Panc1 (cell line): ENCODE measurements around the gene PPARD. TPM values are rescaled to one million over a fixed set of nuclear protein-coding genes. Genes with fewer than 3 reads are reported as not detected.
A peak's percentile ranks its signal among the peaks of the same experiment; 100 is the strongest.

ENCODE experiments used
- ATAC-seq: fragments of 200-7000 bp; cut with Tn5 transposase; 2 replicates; pipeline ENCODE4 v1.9.1; 2020; ENCODE audit warnings: mild to moderate bottlenecking, moderate library complexity
- BruUV-seq: library from RNA; stranded (reverse); fragments of 400-500 nt; replicated peaks from 2 replicates; lab custom pipeline; 2021; lab: Mats Ljungman, UMichigan
- CTCF ChIA-PET: fragments of 300-600 bp; sonication (Branson Sonifier 250); formaldehyde crosslinking; loops from one replicate; lab custom pipeline; 2022; ENCODE audit warnings: antibody characterized with exemption; lab: Charles Lee
- POLR2A ChIA-PET: fragments of 300-600 bp; sonication (Branson Sonifier 250); formaldehyde crosslinking; loops from one replicate; lab custom pipeline; 2022; ENCODE audit warnings: antibody characterized with exemption; lab: Charles Lee
- DNase-seq: peaks from one replicate; pipeline ENCODE4 v3.0.0-alpha.2; 2010; ENCODE audit warnings: low read depth, low spot score
- H3K27ac ChIP-seq: 2 replicates; pipeline ENCODE4 v1.5.1; 2011; ENCODE audit warnings: mild to moderate bottlenecking, low read length, inconsistent platforms
- H3K27me3 ChIP-seq: fragments of 200-500 bp; sonication (Bioruptor generic); 2 replicates; pipeline ENCODE4 v1.6.0; 2014; ENCODE audit warnings: low read length, inconsistent platforms; ENCODE audit not compliant: control insufficient read depth, insufficient read depth
- H3K36me3 ChIP-seq: fragments of 200-500 bp; sonication (Bioruptor generic); 2 replicates; pipeline ENCODE4 v1.5.1; 2014; ENCODE audit warnings: inconsistent platforms, mild to moderate bottlenecking, low read length, moderate library complexity; ENCODE audit not compliant: control insufficient read depth, insufficient read depth
- H3K4me1 ChIP-seq: 2 replicates; pipeline ENCODE4 v1.5.1; 2011; ENCODE audit warnings: inconsistent platforms, mild to moderate bottlenecking, low read length, moderate library complexity; ENCODE audit not compliant: control insufficient read depth, insufficient read depth
- H3K4me3 ChIP-seq, 2 experiments: 2 replicates each; pipeline ENCODE4 v1.5.1; 2011 to 2012; ENCODE audit warnings: low read depth in 2 of 2, low read length in 2 of 2, mild to moderate bottlenecking in 2 of 2, inconsistent platforms in 1 of 2, moderate library complexity in 1 of 2
- H3K9me3 ChIP-seq: fragments of 200-500 bp; sonication (Bioruptor generic); 2 replicates; pipeline ENCODE4 v1.5.1; 2014; ENCODE audit warnings: low read depth, mild to moderate bottlenecking, inconsistent platforms, low read length, moderate library complexity; ENCODE audit not compliant: control insufficient read depth, insufficient read depth
- POLR2AphosphoS5 ChIP-seq: IDR thresholded peaks from 2 replicates; pipeline ENCODE4 v1.6.1; 2012; ENCODE audit warnings: mild to moderate bottlenecking, low read depth, low read length, moderate library complexity
- SIN3A ChIP-seq: IDR thresholded peaks from 2 replicates; pipeline ENCODE4 v1.6.1; 2012; ENCODE audit warnings: low read depth, mild to moderate bottlenecking, low read length, moderate library complexity, borderline replicate concordance; ENCODE audit not compliant: insufficient read depth
- TCF7L2 ChIP-seq: IDR thresholded peaks from 2 replicates; pipeline ENCODE4 v1.6.1; 2011; ENCODE audit warnings: mild to moderate bottlenecking, low read depth, low read length, inconsistent platforms
- in situ Hi-C: cut with HindIII; loops from 2 replicates; pipeline ENCODE4 v1.10.0; 2016; ENCODE audit warnings: low sequenced_read_pairs, low pct_unique_long_range_greater_than_20kb
- intact Hi-C: fragments of 100-400 bp; cut with micrococcal nuclease; formaldehyde crosslinking; loops from one replicate; pipeline ENCODE4 v1.10.0; 2022; ENCODE audit not compliant: unreplicated experiment
- total RNA-seq: library from RNA; stranded (reverse); gene quantifications from one replicate; pipeline ENCODE4 v1.2.1, GENCODE V29; 2021; ENCODE audit not compliant: unreplicated experiment
- TF ChIP-seq, protein P1 (sequence below): fragments of 450-650 bp; IDR thresholded peaks from 2 replicates; pipeline ENCODE4 v1.5.1; 2017; ENCODE audit warnings: mild to moderate bottlenecking
- TF ChIP-seq, protein P2 (sequence below), 2 experiments: IDR thresholded peaks; 2 replicates each; pipeline ENCODE4 v1.6.1; 2011 to 2012; ENCODE audit warnings: low read depth in 2 of 2, control low read depth in 1 of 2, low read length in 1 of 2, mild to moderate bottlenecking in 1 of 2, moderate library complexity in 1 of 2; ENCODE audit not compliant: insufficient read depth in 1 of 2

PPARD gene
- total RNA-seq, 1 experiment from 2014 or later: 14.4 TPM

DNA sequence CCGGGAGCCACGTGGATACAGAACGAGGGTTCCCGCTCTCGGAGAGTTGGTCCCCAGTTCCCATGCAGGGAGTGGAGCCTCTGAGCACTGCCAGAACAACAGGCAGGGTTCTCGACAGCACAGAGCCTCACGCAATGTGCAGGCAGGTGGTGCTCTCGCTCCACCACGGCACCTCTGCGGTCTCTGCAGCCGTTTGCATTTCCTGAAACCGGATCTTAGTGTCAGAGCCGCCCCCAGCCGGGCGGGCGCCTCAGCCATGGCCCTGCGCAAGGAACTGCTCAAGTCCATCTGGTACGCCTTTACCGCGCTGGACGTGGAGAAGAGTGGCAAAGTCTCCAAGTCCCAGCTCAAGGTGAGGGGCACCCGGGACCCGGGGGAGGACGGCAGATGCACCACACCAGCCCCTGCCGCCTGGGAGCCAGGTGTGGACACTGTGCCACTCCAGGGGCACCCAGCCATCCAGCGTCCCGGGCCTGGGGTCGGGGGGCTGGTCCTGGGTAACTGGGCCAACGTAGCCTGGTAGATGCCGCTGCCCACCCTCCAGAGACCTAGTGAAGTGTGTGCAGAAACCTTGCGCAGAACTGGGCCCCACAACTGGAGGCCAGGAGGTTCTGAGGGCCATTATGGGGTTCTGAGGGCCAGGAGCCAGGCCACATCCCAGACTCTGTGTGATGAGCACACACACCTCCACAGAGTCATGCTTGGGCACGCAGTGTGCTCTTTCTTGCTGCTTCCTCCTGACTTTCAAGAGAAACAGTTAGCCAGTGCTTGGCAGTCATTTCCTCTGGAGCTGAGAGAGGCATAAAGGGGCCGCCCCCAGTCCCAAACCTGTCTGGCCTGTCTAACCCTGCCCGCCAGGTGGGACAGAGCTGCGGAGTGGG, 44.5 kb upstream of the PPARD start, which contains the start of gene DEF6:
DEF6 (plus strand) TSS at position 218 of the 881 bp plus-strand sequence; CDS start at position 257, 39 bp downstream.
- no peak for TF ChIP-seq SIN3A
- TF ChIP-seq, protein P1, sequence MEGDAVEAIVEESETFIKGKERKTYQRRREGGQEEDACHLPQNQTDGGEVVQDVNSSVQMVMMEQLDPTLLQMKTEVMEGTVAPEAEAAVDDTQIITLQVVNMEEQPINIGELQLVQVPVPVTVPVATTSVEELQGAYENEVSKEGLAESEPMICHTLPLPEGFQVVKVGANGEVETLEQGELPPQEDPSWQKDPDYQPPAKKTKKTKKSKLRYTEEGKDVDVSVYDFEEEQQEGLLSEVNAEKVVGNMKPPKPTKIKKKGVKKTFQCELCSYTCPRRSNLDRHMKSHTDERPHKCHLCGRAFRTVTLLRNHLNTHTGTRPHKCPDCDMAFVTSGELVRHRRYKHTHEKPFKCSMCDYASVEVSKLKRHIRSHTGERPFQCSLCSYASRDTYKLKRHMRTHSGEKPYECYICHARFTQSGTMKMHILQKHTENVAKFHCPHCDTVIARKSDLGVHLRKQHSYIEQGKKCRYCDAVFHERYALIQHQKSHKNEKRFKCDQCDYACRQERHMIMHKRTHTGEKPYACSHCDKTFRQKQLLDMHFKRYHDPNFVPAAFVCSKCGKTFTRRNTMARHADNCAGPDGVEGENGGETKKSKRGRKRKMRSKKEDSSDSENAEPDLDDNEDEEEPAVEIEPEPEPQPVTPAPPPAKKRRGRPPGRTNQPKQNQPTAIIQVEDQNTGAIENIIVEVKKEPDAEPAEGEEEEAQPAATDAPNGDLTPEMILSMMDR: peak; percentile 69; the same call in 1 of the 2 replicates
- TF ChIP-seq, protein P2, sequence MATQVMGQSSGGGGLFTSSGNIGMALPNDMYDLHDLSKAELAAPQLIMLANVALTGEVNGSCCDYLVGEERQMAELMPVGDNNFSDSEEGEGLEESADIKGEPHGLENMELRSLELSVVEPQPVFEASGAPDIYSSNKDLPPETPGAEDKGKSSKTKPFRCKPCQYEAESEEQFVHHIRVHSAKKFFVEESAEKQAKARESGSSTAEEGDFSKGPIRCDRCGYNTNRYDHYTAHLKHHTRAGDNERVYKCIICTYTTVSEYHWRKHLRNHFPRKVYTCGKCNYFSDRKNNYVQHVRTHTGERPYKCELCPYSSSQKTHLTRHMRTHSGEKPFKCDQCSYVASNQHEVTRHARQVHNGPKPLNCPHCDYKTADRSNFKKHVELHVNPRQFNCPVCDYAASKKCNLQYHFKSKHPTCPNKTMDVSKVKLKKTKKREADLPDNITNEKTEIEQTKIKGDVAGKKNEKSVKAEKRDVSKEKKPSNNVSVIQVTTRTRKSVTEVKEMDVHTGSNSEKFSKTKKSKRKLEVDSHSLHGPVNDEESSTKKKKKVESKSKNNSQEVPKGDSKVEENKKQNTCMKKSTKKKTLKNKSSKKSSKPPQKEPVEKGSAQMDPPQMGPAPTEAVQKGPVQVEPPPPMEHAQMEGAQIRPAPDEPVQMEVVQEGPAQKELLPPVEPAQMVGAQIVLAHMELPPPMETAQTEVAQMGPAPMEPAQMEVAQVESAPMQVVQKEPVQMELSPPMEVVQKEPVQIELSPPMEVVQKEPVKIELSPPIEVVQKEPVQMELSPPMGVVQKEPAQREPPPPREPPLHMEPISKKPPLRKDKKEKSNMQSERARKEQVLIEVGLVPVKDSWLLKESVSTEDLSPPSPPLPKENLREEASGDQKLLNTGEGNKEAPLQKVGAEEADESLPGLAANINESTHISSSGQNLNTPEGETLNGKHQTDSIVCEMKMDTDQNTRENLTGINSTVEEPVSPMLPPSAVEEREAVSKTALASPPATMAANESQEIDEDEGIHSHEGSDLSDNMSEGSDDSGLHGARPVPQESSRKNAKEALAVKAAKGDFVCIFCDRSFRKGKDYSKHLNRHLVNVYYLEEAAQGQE (IDR thresholded peaks at IDR 0.05; ENCODE audit: insufficient read depth in 1 of 2, low read depth in 2 of 2, low read length in 1 of 2): no peak
- no peak for TF ChIP-seq POLR2AphosphoS5
- no peak within 1 kb of the TSS for H3K27ac ChIP-seq
- H3K4me1 ChIP-seq: no peaks in the 10 kb centered on the region
- in situ Hi-C loops (no loop called here), intact Hi-C loops (no loop called here)
- DNase-seq (peak; percentile 35), ATAC-seq (peak; percentile 78)
- ChIA-PET CTCF (interaction anchor here (0.9 kb wide), 1 partner anchor 30 kb away, joined by 4 read pairs; no protein-coding TSS in a partner anchor), POLR2A (interaction anchor here (0.6 kb wide), 1 partner anchor 477 kb away, joined by 3 read pairs; no protein-coding TSS in a partner anchor)
- no peaks in the 10 kb centered on the region for H3K27me3 ChIP-seq
- BruUV-seq: no TSS peak
- H3K4me3 ChIP-seq: no peak within 1 kb of the TSS
- H3K36me3 ChIP-seq: peaks cover 2% of the 10 kb centered on the region; the same call in 1 of the 2 replicates
- no peaks in the 10 kb centered on the region for H3K9me3 ChIP-seq

DNA sequence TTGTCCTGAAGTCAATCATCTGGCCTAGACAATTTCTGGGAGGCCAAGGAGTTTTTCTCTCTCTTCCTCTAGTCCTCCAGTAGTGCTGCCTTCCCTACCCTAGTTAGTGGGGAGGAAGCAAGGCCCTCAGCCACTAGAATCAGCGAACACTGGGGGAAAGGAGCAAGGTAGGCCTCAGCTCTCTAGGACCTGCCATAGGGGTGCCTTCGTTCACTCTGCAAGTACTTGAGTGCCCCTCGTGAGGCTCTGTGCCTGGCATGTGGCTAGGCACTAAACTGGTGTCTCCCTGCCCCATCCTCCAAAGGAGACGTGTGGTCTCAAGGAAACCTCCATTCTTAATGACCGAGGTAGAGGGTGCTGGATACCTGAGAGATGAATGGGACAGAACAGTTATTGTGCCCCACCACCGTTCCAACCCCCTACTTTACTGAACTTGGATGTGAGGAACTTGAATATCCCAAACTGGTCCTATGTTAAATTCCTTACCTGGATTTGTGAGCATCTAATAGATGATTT, 43.7 kb upstream of the PPARD start:
- H3K4me3 ChIP-seq: no peak overlapping the region
- BruUV-seq: no TSS peak
- CTCF ChIA-PET: no interaction called here

More for the DNA sequence above, 43.7 kb upstream of the PPARD start:
- no peaks in the 10 kb centered on the region for H3K9me3 ChIP-seq
- in situ Hi-C loops (no loop called here), intact Hi-C loops (no loop called here)
- no peaks in the 10 kb centered on the region for H3K4me1 ChIP-seq
- no peak for TF ChIP-seq TCF7L2
- TF ChIP-seq, protein P1: no peak
- POLR2A ChIA-PET: no interaction called here
- ATAC-seq (no peak), DNase-seq (no peak)
- no peaks in the 10 kb centered on the region for H3K27me3 ChIP-seq
- no peak overlapping the region for H3K27ac ChIP-seq
- H3K36me3 ChIP-seq: peaks cover 2% of the 10 kb centered on the region; the same call in 1 of the 2 replicates
